ENCODE results near the gene MAP4K4. TPM values are rescaled to one million over a fixed set of nuclear protein-coding genes. Genes with fewer than 3 reads are reported as not detected.

Gene MAP4K4
- total RNA-seq, 1 donor from 2014 or later, result 115 TPM

GRCh38 chr2:101777337-101777736 lies 79.8 kb downstream of the MAP4K4 start:
- H3K4me3 ChIP-seq (ENCODE audit: low read depth, low read length), result no peak overlapping the region
- no peak for DNase-seq (ENCODE audit: low read depth)
- TF ChIP-seq CTCF (conservative IDR thresholded peaks at IDR 0.05; ENCODE audit: low read depth, low read length), result no peak

GRCh38 chr2:101778102-101778501 lies 80.6 kb downstream of the MAP4K4 start:
- H3K4me3 ChIP-seq (ENCODE audit: low read depth, low read length), result no peak overlapping the region
- TF ChIP-seq CTCF (conservative IDR thresholded peaks at IDR 0.05; ENCODE audit: low read depth, low read length), result no peak
- DNase-seq (ENCODE audit: low read depth), result no peak

- no peak for TF ChIP-seq CTCF (conservative IDR thresholded peaks at IDR 0.05; ENCODE audit: low read depth, low read length)
- DNase-seq (ENCODE audit: low read depth), result no peak
- H3K4me3 ChIP-seq (ENCODE audit: low read depth, low read length), result no peak overlapping the region
Measured at GRCh38 chr2:101779190-101779589, 81.7 kb downstream of the MAP4K4 start.

- TF ChIP-seq CTCF (conservative IDR thresholded peaks at IDR 0.05; ENCODE audit: low read depth, low read length), result no peak
- DNase-seq (ENCODE audit: low read depth), result no peak
- no peak overlapping the region for H3K4me3 ChIP-seq (ENCODE audit: low read depth, low read length)
Measured at GRCh38 chr2:101779656-101780055, 82.1 kb downstream of the MAP4K4 start.

- TF ChIP-seq CTCF (conservative IDR thresholded peaks at IDR 0.05; ENCODE audit: low read depth, low read length), result no peak
- H3K4me3 ChIP-seq (ENCODE audit: low read depth, low read length), result no peak overlapping the region
- no peak for DNase-seq (ENCODE audit: low read depth)
Measured at GRCh38 chr2:101781326-101781725, 83.8 kb downstream of the MAP4K4 start.

GRCh38 chr2:101781791-101782426 lies 84.4 kb downstream of the MAP4K4 start:
- H3K4me3 ChIP-seq (ENCODE audit: low read depth, low read length), result no peak overlapping the region
- TF ChIP-seq CTCF (conservative IDR thresholded peaks at IDR 0.05; ENCODE audit: low read depth, low read length), result no peak

GRCh38 chr2:101782427-101782792 lies 84.9 kb downstream of the MAP4K4 start:
- no peak overlapping the region for H3K4me3 ChIP-seq (ENCODE audit: low read depth, low read length)
- DNase-seq (ENCODE audit: low read depth), result no peak
- TF ChIP-seq CTCF (conservative IDR thresholded peaks at IDR 0.05; ENCODE audit: low read depth, low read length), result no peak

More at GRCh38 chr2:101781791-101782426, 84.4 kb downstream of the MAP4K4 start:
- no peak for DNase-seq (ENCODE audit: low read depth)

Measured in epithelial cell of proximal tubule (primary cell).